Naive thymus-derived CD4-positive, alpha-beta T cell (primary cell): ENCODE results near the gene IGIP. TPM values are rescaled to one million over a fixed set of nuclear protein-coding genes. Genes with fewer than 3 reads are reported as not detected.
A peak's percentile ranks its signal among the peaks of the same experiment; 100 is the strongest.

ENCODE experiments used
- ATAC-seq: fragments of 150-1000 bp; cut with Tn5 transposase; 2 replicates; pipeline ENCODE4 v1.10.0; 2021; ENCODE audit warnings: mild to moderate bottlenecking, moderate library complexity
- CTCF ChIA-PET: fragments of 350-600 bp; sonication (Branson Sonifier 250); formaldehyde crosslinking; loops from one replicate; lab custom pipeline; 2021; ENCODE audit warnings: antibody characterized with exemption; lab: Charles Lee
- POLR2A ChIA-PET: fragments of 350-600 bp; sonication (Branson Sonifier 250); formaldehyde crosslinking; loops from one replicate; lab custom pipeline; 2021; ENCODE audit warnings: antibody characterized with exemption, inconsistent platforms; lab: Charles Lee
- DNase-seq, 9 donors: peaks; one replicate each; pipeline versions ENCODE4 v3.0.0 to v3.0.0-alpha.2; 2020 to 2022; ENCODE audit warnings: mixed read lengths in 1 of 9
- H3K27ac ChIP-seq: one replicate; pipeline ENCODE4 v1.7.0; 2013; ENCODE audit warnings: mild to moderate bottlenecking, low read depth, low read length, moderate library complexity
- H3K27me3 ChIP-seq, 2 donors: one replicate each; pipeline ENCODE4 v1.7.0; 2013; ENCODE audit warnings: low read length in 2 of 2, mild to moderate bottlenecking in 2 of 2, moderate library complexity in 2 of 2; ENCODE audit not compliant: control insufficient read depth in 2 of 2, insufficient read depth in 2 of 2
- H3K36me3 ChIP-seq, 3 experiments: 1 replicate in 2 of 3; 2 replicates in 1 of 3; pipeline ENCODE4 v1.7.0; 2013; ENCODE audit warnings: low read length in 3 of 3, mild to moderate bottlenecking in 3 of 3, moderate library complexity in 1 of 3; ENCODE audit not compliant: insufficient read depth in 3 of 3, control insufficient read depth in 2 of 3
- H3K4me1 ChIP-seq, 2 donors: one replicate each; pipeline ENCODE4 v1.7.0; 2013; ENCODE audit warnings: low read length in 2 of 2, mild to moderate bottlenecking in 2 of 2, moderate library complexity in 1 of 2; ENCODE audit not compliant: control insufficient read depth in 2 of 2, insufficient read depth in 2 of 2
- H3K4me3 ChIP-seq: 2 replicates; pipeline ENCODE4 v1.7.0; 2013; ENCODE audit warnings: mild to moderate bottlenecking, low read length
- H3K9me3 ChIP-seq, 3 experiments: 1 replicate in 2 of 3; 2 replicates in 1 of 3; pipeline ENCODE4 v1.7.0; 2013; ENCODE audit warnings: low read length in 3 of 3; ENCODE audit not compliant: control insufficient read depth in 2 of 3
- H3K27ac Mint-ChIP-seq, 9 donors: one replicate each; pipeline ENCODE4 v1.8.0; 2020 to 2022; ENCODE audit warnings: mixed read lengths in 9 of 9, mild to moderate bottlenecking in 8 of 9, moderate library complexity in 5 of 9, inconsistent platforms in 2 of 9
- H3K27me3 Mint-ChIP-seq, 5 donors: one replicate each; pipeline ENCODE4 v1.8.0; 2021 to 2022; ENCODE audit warnings: mixed read lengths in 5 of 5, mild to moderate bottlenecking in 1 of 5
- H3K36me3 Mint-ChIP-seq, 5 donors: one replicate each; pipeline ENCODE4 v1.8.0; 2020 to 2022; ENCODE audit warnings: mixed read lengths in 5 of 5, mild to moderate bottlenecking in 3 of 5, inconsistent platforms in 1 of 5
- H3K4me1 Mint-ChIP-seq, 7 donors: one replicate each; pipeline ENCODE4 v1.8.0; 2020 to 2022; ENCODE audit warnings: mixed read lengths in 7 of 7, mild to moderate bottlenecking in 3 of 7, inconsistent platforms in 1 of 7
- H3K4me3 Mint-ChIP-seq, 10 donors: one replicate each; pipeline ENCODE4 v1.8.0; 2020 to 2022; ENCODE audit warnings: mild to moderate bottlenecking in 10 of 10, mixed read lengths in 10 of 10, moderate library complexity in 6 of 10, inconsistent platforms in 2 of 10
- H3K9me3 Mint-ChIP-seq, 11 donors: one replicate each; pipeline ENCODE4 v1.8.0; 2020 to 2022; ENCODE audit warnings: mixed read lengths in 11 of 11, mild to moderate bottlenecking in 4 of 11, inconsistent platforms in 1 of 11, moderate library complexity in 1 of 11
- intact Hi-C, 2 donors: fragments of 100-400 bp; cut with micrococcal nuclease; formaldehyde crosslinking; loops; one replicate each; pipeline ENCODE4 v1.15.1; 2023
- polyA plus RNA-seq, 2 donors: library from polyadenylated mRNA; unstranded; fragments of 300-500 nt; fragmentation: Illumina TruSeq; gene quantifications; one replicate each; pipeline ENCODE4 v1.2.3, GENCODE V29; 2021
- total RNA-seq, 6 experiments: library from RNA in 5 of 6; stranded (reverse) in 5 of 6; gene quantifications; 1 replicate in 5 of 6; 2 replicates in 1 of 6; pipeline ENCODE4 v1.2.3 and lab custom pipeline; 2021 to 2026

The IGIP gene
- total and polyA plus RNA-seq, 7 experiments from 2014 or later: 0.59 to 15.4 (median 4.7) TPM

GRCh38 chr5:140143521-140144258 is 18.0 kb downstream of the IGIP start:
- H3K27me3 ChIP-seq: peaks cover 0 to 6% of the 10 kb centered on the region in 2 donors
- CTCF ChIA-PET: interaction anchor here (0.8 to 6.6 kb wide), 14 partner anchors 8 to 70 kb away, joined by 3 to 109 read pairs (median 6); partner anchors contain the start of gene PURA
- H3K27me3 Mint-ChIP-seq: peaks cover 9 to 56% (median 21%) of the 10 kb centered on the region in 5 donors
- H3K4me1 Mint-ChIP-seq: peaks cover 14 to 32% (median 25%) of the 10 kb centered on the region in 7 donors
- H3K9me3 Mint-ChIP-seq: no peaks in the 10 kb centered on the region
- peak; percentile 9 for ATAC-seq
- H3K27ac Mint-ChIP-seq: no peak overlapping the region
- H3K36me3 ChIP-seq: no peaks in the 10 kb centered on the region
- no peak overlapping the region for H3K27ac ChIP-seq
- DNase-seq: peak in 1 of 9 donors; percentile 15
- H3K4me3 Mint-ChIP-seq: peak overlapping the region in 3 of 10 donors; percentile 25 to 48 (median 27)
- H3K9me3 ChIP-seq: no peaks in the 10 kb centered on the region
- H3K36me3 Mint-ChIP-seq: peaks cover 0 to 4% (median 0%) of the 10 kb centered on the region in 5 donors
- intact Hi-C loops: loop anchor here (1.0 kb wide), 6 partner anchors 11 to 70 kb away; partner anchors contain the start of gene PURA (in 2 of the 2)
- H3K4me3 ChIP-seq: no peak overlapping the region
- H3K4me1 ChIP-seq: peaks cover 6 to 9% of the 10 kb centered on the region in 2 donors
- POLR2A ChIA-PET: interaction anchor here (0.6 to 2.6 kb wide), 6 partner anchors 10 to 34 kb away, joined by 3 to 7 read pairs (median 4); no protein-coding TSS in a partner anchor

GRCh38 chr5:140145256-140145655 is 19.5 kb downstream of the IGIP start:
- intact Hi-C loops: no loop called here
- ChIA-PET POLR2A (interaction anchor here (0.7 to 1.6 kb wide), 2 partner anchors 30 to 38 kb away, joined by 4 to 7 read pairs; no protein-coding TSS in a partner anchor), CTCF (interaction anchor here (0.9 to 6.6 kb wide), 10 partner anchors 8 to 72 kb away, joined by 3 to 109 read pairs (median 14); partner anchors contain the start of gene PURA)
- Mint-ChIP-seq H3K27ac (peak overlapping the region in 1 of 9 donors; percentile 26), H3K27me3 (peaks cover 9 to 49% (median 21%) of the 10 kb centered on the region in 5 donors), H3K4me3 (peak overlapping the region; percentile 16 to 81 (median 70)), H3K4me1 (peaks cover 14 to 29% (median 25%) of the 10 kb centered on the region in 7 donors), H3K9me3 (no peaks in the 10 kb centered on the region), H3K36me3 (peaks cover 0 to 4% (median 0%) of the 10 kb centered on the region in 5 donors)
- H3K27me3 ChIP-seq: peaks cover 0 to 6% of the 10 kb centered on the region in 2 donors
- H3K9me3 ChIP-seq: no peaks in the 10 kb centered on the region
- DNase-seq (no peak), ATAC-seq (no peak)
- peaks cover 6 to 9% of the 10 kb centered on the region in 2 donors for H3K4me1 ChIP-seq
- H3K27ac ChIP-seq: no peak overlapping the region
- H3K4me3 ChIP-seq: peak overlapping the region; percentile 27
- no peaks in the 10 kb centered on the region for H3K36me3 ChIP-seq

GRCh38 chr5:140145818-140146522 is 20.2 kb downstream of the IGIP start:
- Mint-ChIP-seq H3K36me3 (peaks cover 0 to 4% (median 0%) of the 10 kb centered on the region in 5 donors), H3K27ac (no peak overlapping the region), H3K27me3 (peaks cover 9 to 48% (median 21%) of the 10 kb centered on the region in 5 donors), H3K4me1 (peaks cover 14 to 29% (median 25%) of the 10 kb centered on the region in 7 donors), H3K4me3 (peak overlapping the region in 9 of 10 donors; percentile 16 to 81 (median 72)), H3K9me3 (no peaks in the 10 kb centered on the region)
- POLR2A ChIA-PET: interaction anchor here (0.6 to 1.6 kb wide), 4 partner anchors 30 to 73 kb away, joined by 3 to 7 read pairs (median 4); no protein-coding TSS in a partner anchor
- H3K9me3 ChIP-seq: no peaks in the 10 kb centered on the region
- H3K36me3 ChIP-seq: no peaks in the 10 kb centered on the region
- H3K4me3 ChIP-seq: peak overlapping the region; percentile 27
- DNase-seq (peak in 8 of 9 donors; percentile 25 to 69 (median 42)), ATAC-seq (peak; percentile 86)
- CTCF ChIA-PET: interaction anchor here (0.7 to 6.6 kb wide), 8 partner anchors 9 to 369 kb away, joined by 3 to 109 read pairs (median 12); partner anchors contain the start of gene PURA
- intact Hi-C loops: no loop called here
- peaks cover 0 to 6% of the 10 kb centered on the region in 2 donors for H3K27me3 ChIP-seq
- H3K4me1 ChIP-seq: peaks cover 6 to 9% of the 10 kb centered on the region in 2 donors
- no peak overlapping the region for H3K27ac ChIP-seq

GRCh38 chr5:140146523-140146842 is 20.7 kb downstream of the IGIP start:
- peak overlapping the region in 7 of 10 donors; percentile 5 to 81 (median 46) for H3K4me3 Mint-ChIP-seq
- no peaks in the 10 kb centered on the region for H3K9me3 ChIP-seq
- no peak overlapping the region for H3K27ac Mint-ChIP-seq
- POLR2A ChIA-PET: interaction anchor here (1.3 kb wide), 1 partner anchor 74 kb away, joined by 3 read pairs; no protein-coding TSS in a partner anchor
- ATAC-seq (no peak), DNase-seq (no peak)
- H3K27me3 Mint-ChIP-seq: peaks cover 9 to 45% (median 21%) of the 10 kb centered on the region in 5 donors
- H3K27ac ChIP-seq: no peak overlapping the region
- H3K4me3 ChIP-seq: no peak overlapping the region
- H3K36me3 Mint-ChIP-seq: peaks cover 0 to 4% (median 0%) of the 10 kb centered on the region in 5 donors
- H3K4me1 ChIP-seq: peaks cover 6 to 9% of the 10 kb centered on the region in 2 donors
- H3K36me3 ChIP-seq: no peaks in the 10 kb centered on the region
- H3K9me3 Mint-ChIP-seq: no peaks in the 10 kb centered on the region
- peaks cover 14 to 29% (median 25%) of the 10 kb centered on the region in 7 donors for H3K4me1 Mint-ChIP-seq
- peaks cover 0 to 6% of the 10 kb centered on the region in 2 donors for H3K27me3 ChIP-seq
- intact Hi-C loops: no loop called here
- CTCF ChIA-PET: interaction anchor here (0.7 to 6.6 kb wide), 6 partner anchors 8 to 370 kb away, joined by 3 to 109 read pairs (median 12); no protein-coding TSS in a partner anchor

DNA sequence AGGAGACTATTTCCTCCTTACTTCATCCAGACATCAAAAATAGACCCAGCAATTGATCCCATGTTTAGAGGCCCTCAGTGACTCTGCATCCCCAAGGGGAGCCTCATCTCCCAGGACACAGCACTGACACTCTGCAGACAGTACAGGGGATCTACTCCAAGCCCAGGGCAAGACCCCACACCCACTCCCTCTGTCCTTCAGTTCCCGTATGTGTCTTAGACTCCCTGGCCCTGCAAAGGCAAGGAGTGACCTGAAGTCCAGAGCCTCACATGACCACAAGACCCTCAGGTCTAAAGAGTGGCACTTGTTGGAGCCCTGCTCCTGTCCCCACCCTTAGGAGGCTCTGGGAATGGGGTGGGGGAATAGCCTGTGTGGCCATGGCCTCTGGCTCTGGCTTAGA is 21.7 kb downstream of the IGIP start:
- Mint-ChIP-seq H3K4me3 (no peak overlapping the region), H3K36me3 (peaks cover 0 to 4% (median 0%) of the 10 kb centered on the region in 5 donors), H3K27me3 (peaks cover 9 to 45% (median 21%) of the 10 kb centered on the region in 5 donors), H3K9me3 (no peaks in the 10 kb centered on the region), H3K27ac (no peak overlapping the region), H3K4me1 (peaks cover 18 to 29% (median 25%) of the 10 kb centered on the region in 7 donors)
- H3K4me1 ChIP-seq: peaks cover 6 to 9% of the 10 kb centered on the region in 2 donors
- DNase-seq: no peak
- intact Hi-C loops: no loop called here
- H3K4me3 ChIP-seq: no peak overlapping the region
- H3K27ac ChIP-seq: no peak overlapping the region
- ChIA-PET CTCF (interaction anchor here (0.6 to 6.6 kb wide), 2 partner anchors 32 to 74 kb away, joined by 3 to 109 read pairs; no protein-coding TSS in a partner anchor), POLR2A (no interaction called here)
- no peaks in the 10 kb centered on the region for H3K9me3 ChIP-seq
- no peaks in the 10 kb centered on the region for H3K36me3 ChIP-seq
- no peak for ATAC-seq
- H3K27me3 ChIP-seq: peaks cover 0 to 6% of the 10 kb centered on the region in 2 donors

DNA sequence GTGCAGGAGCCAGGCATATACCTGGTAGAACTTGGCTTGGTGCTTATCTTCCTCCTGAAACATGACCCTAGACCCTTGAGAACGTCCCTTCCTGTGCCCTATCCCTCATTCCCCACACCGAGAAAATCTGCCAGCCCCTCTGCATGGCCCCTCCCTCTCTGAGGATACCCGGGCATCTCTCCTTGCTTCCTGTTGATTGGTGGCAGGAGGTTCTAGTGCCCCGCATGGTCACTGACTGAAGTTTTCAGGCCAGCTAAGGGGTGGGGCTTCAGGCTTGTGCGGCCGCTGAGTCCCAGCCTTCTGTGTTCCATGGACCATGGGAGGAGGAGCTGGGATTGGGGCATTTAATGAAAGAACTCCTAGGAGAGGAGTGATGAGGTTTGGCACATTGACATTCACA is 22.8 kb downstream of the IGIP start:
- H3K4me1 Mint-ChIP-seq: peaks cover 18 to 29% (median 25%) of the 10 kb centered on the region in 7 donors

More for the DNA sequence above, 22.8 kb downstream of the IGIP start:
- Mint-ChIP-seq H3K27me3 (peaks cover 9 to 45% (median 21%) of the 10 kb centered on the region in 5 donors), H3K36me3 (peaks cover 0 to 4% (median 0%) of the 10 kb centered on the region in 5 donors), H3K27ac (peak overlapping the region in 1 of 9 donors; percentile 51), H3K4me3 (no peak overlapping the region), H3K9me3 (no peaks in the 10 kb centered on the region)
- intact Hi-C loops: no loop called here
- Histone ChIP-seq H3K27me3 (peaks cover 0 to 6% of the 10 kb centered on the region in 2 donors), H3K27ac (no peak overlapping the region), H3K36me3 (no peaks in the 10 kb centered on the region), H3K9me3 (no peaks in the 10 kb centered on the region), H3K4me3 (no peak overlapping the region), H3K4me1 (peaks cover 6 to 9% of the 10 kb centered on the region in 2 donors)
- CTCF ChIA-PET: interaction anchor here (0.5 to 1.1 kb wide), 3 partner anchors 22 to 206 kb away, joined by 3 to 5 read pairs (median 3); no protein-coding TSS in a partner anchor
- ATAC-seq (no peak), DNase-seq (no peak)
- POLR2A ChIA-PET: no interaction called here
